Neural cell (in vitro differentiated cells): Measurements from ENCODE around the gene PCDH9. TPM values are rescaled to one million over a fixed set of nuclear protein-coding genes. Genes with fewer than 3 reads are reported as not detected.
A peak's percentile ranks its signal among the peaks of the same experiment; 100 is the strongest.

Experiments
- H2AFZ ChIP-seq: fragments of 200-600, 300-800 bp; sonication (generic), shearing (Covaris generic); 2 replicates; pipeline ENCODE4 v1.6.0; 2014; ENCODE audit warnings: low read depth, mild to moderate bottlenecking, antibody characterized with exemption, low read length, moderate library complexity
- H3F3A ChIP-seq: fragments of 200-600 bp; shearing (Covaris generic); 2 replicates; pipeline ENCODE4 v1.6.1; 2016; ENCODE audit warnings: mild to moderate bottlenecking, moderate library complexity, mixed read lengths, antibody characterized with exemption, low read length; ENCODE audit not compliant: insufficient read depth, poor library complexity, severe bottlenecking
- H3K27ac ChIP-seq: fragments of 200-600, 300-800 bp; sonication (generic), shearing (Covaris generic); 2 replicates; pipeline ENCODE4 v1.5.1; 2014; ENCODE audit warnings: mild to moderate bottlenecking, low read length, moderate library complexity
- H3K27me3 ChIP-seq: fragments of 300-800, 200-600 bp; sonication (generic), shearing (Covaris generic); 2 replicates; pipeline ENCODE4 v1.6.0; 2014; ENCODE audit warnings: mild to moderate bottlenecking, low read depth, low read length, moderate library complexity; ENCODE audit not compliant: insufficient read depth
- H3K36me3 ChIP-seq: fragments of 300-800, 200-600 bp; sonication (generic), shearing (Covaris generic); 2 replicates; pipeline ENCODE4 v1.5.1; 2014; ENCODE audit warnings: mild to moderate bottlenecking, antibody characterized with exemption, low read length, moderate library complexity; ENCODE audit not compliant: insufficient read depth
- H3K4me2 ChIP-seq: fragments of 300-800, 200-600 bp; sonication (generic), shearing (Covaris generic); 2 replicates; pipeline ENCODE4 v1.6.0; 2014; ENCODE audit warnings: mild to moderate bottlenecking, low read length
- H3K4me3 ChIP-seq: fragments of 300-800, 200-600 bp; sonication (generic), shearing (Covaris generic); 2 replicates; pipeline ENCODE4 v1.5.1; 2014; ENCODE audit warnings: mild to moderate bottlenecking, low read length, moderate library complexity
- H3K79me2 ChIP-seq: fragments of 200-600 bp; shearing (Covaris generic); replicated peaks from 2 replicates; pipeline ENCODE4 v1.6.0; 2014; ENCODE audit warnings: mild to moderate bottlenecking, low read length, moderate library complexity; ENCODE audit not compliant: insufficient read depth
- H3K9ac ChIP-seq: fragments of 300-800, 200-600 bp; sonication (generic), shearing (Covaris generic); 2 replicates; pipeline ENCODE4 v1.6.1; 2016; ENCODE audit warnings: mild to moderate bottlenecking, low read length, mixed read lengths
- H3K9me2 ChIP-seq: fragments of 200-600 bp; shearing (Covaris generic); 2 replicates; pipeline ENCODE4 v1.6.1; 2016; ENCODE audit warnings: mild to moderate bottlenecking, low read length, mixed read lengths; ENCODE audit not compliant: insufficient read depth
- H3K9me3 ChIP-seq: fragments of 200-600, 300-800 bp; sonication (generic), shearing (Covaris generic); 2 replicates; pipeline ENCODE4 v1.6.1; 2016; ENCODE audit warnings: mild to moderate bottlenecking, mixed run types, low read length, moderate library complexity, mixed read lengths
- H4K20me1 ChIP-seq: fragments of 200-600 bp; shearing (Covaris generic); 2 replicates; pipeline ENCODE4 v1.6.1; 2016; ENCODE audit warnings: mild to moderate bottlenecking, mixed run types; ENCODE audit not compliant: insufficient read depth
- EP300 ChIP-seq: fragments of 450-650 bp; conservative IDR thresholded peaks from 2 replicates; pipeline ENCODE4 v1.6.1; 2014; ENCODE audit warnings: antibody characterized with exemption, mild to moderate bottlenecking, moderate library complexity; ENCODE audit not compliant: poor library complexity, severe bottlenecking
- EZH2 ChIP-seq: fragments of 200-600, 300-800 bp; shearing (Covaris generic), sonication (generic); IDR thresholded peaks from 2 replicates; pipeline ENCODE4 v1.6.1; 2014; ENCODE audit warnings: antibody characterized with exemption, low read length, borderline replicate concordance, mild to moderate bottlenecking; ENCODE audit not compliant: insufficient read depth, poor library complexity, severe bottlenecking
- MXI1 ChIP-seq: fragments of 450-650 bp; conservative IDR thresholded peaks from 2 replicates; pipeline ENCODE4 v1.6.1; 2014; ENCODE audit warnings: antibody characterized with exemption, mild to moderate bottlenecking; ENCODE audit not compliant: poor library complexity, severe bottlenecking
- POLR2AphosphoS5 ChIP-seq: IDR thresholded peaks from 2 replicates; pipeline ENCODE4 v1.6.1; 2012
- RAD21 ChIP-seq: fragments of 450-650 bp; conservative IDR thresholded peaks from 2 replicates; pipeline ENCODE4 v1.6.1; 2014; ENCODE audit warnings: antibody characterized with exemption, mild to moderate bottlenecking, moderate library complexity
- SMC3 ChIP-seq: fragments of 450-650 bp; conservative IDR thresholded peaks from 2 replicates; pipeline ENCODE4 v1.6.1; 2014; ENCODE audit warnings: antibody characterized with exemption, mild to moderate bottlenecking, moderate library complexity; ENCODE audit not compliant: poor library complexity
- TAF1 ChIP-seq: IDR thresholded peaks from 2 replicates; pipeline ENCODE4 v1.6.1; 2012; ENCODE audit warnings: low read depth
- polyA plus RNA-seq: library from polyadenylated mRNA; depleted of rRNA; stranded (reverse); fragments of >200 nt; gene quantifications from 2 replicates; pipeline ENCODE4 v1.2.3, GENCODE V29; 2014
- TF ChIP-seq, protein P1 (sequence below): fragments of 450-650 bp; IDR thresholded peaks from 2 replicates; pipeline ENCODE4 v1.5.1; 2014; ENCODE audit warnings: antibody characterized with exemption, mild to moderate bottlenecking, moderate library complexity; ENCODE audit not compliant: poor library complexity, severe bottlenecking
- TF ChIP-seq, protein P2 (sequence below): IDR thresholded peaks from 2 replicates; pipeline ENCODE4 v1.6.1; 2012; ENCODE audit warnings: borderline replicate concordance

Gene PCDH9
- polyA plus RNA-seq, 1 donor from 2014 or later: 4.6 TPM

DNA sequence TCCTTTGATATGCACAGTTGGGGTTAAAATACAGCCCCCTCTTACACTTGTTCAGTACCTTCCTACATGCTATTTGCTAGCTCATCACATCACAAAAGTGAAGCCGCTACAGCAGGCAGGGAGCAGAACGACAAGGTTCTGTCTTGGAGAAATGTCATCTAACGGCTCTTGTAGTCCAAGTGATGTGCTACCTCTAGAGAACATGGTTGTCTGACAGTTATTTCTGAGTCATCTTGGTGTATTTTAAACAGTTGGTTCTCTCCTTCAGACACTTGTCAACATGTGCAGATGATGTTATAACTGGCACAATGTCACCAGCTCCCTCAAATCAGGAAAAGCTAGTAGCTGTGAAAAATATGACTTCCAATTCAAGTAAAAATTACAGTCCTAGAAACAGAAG is 865.0 kb downstream of the PCDH9 start:
- H3K27ac ChIP-seq: peak overlapping the region; percentile 53
- no peaks in the 10 kb centered on the region for H4K20me1 ChIP-seq
- no peaks in the 10 kb centered on the region for H3K9me2 ChIP-seq
- no peak overlapping the region for H3K9ac ChIP-seq
- H3K4me2 ChIP-seq: no peak overlapping the region
- TF ChIP-seq, protein P1, sequence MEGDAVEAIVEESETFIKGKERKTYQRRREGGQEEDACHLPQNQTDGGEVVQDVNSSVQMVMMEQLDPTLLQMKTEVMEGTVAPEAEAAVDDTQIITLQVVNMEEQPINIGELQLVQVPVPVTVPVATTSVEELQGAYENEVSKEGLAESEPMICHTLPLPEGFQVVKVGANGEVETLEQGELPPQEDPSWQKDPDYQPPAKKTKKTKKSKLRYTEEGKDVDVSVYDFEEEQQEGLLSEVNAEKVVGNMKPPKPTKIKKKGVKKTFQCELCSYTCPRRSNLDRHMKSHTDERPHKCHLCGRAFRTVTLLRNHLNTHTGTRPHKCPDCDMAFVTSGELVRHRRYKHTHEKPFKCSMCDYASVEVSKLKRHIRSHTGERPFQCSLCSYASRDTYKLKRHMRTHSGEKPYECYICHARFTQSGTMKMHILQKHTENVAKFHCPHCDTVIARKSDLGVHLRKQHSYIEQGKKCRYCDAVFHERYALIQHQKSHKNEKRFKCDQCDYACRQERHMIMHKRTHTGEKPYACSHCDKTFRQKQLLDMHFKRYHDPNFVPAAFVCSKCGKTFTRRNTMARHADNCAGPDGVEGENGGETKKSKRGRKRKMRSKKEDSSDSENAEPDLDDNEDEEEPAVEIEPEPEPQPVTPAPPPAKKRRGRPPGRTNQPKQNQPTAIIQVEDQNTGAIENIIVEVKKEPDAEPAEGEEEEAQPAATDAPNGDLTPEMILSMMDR: no peak
- TF ChIP-seq POLR2AphosphoS5 (peak; percentile 53), EZH2 (no peak), EP300 (peak; percentile 94), RAD21 (no peak), MXI1 (no peak), SMC3 (peak; percentile 33), TAF1 (no peak)
- TF ChIP-seq, protein P2, sequence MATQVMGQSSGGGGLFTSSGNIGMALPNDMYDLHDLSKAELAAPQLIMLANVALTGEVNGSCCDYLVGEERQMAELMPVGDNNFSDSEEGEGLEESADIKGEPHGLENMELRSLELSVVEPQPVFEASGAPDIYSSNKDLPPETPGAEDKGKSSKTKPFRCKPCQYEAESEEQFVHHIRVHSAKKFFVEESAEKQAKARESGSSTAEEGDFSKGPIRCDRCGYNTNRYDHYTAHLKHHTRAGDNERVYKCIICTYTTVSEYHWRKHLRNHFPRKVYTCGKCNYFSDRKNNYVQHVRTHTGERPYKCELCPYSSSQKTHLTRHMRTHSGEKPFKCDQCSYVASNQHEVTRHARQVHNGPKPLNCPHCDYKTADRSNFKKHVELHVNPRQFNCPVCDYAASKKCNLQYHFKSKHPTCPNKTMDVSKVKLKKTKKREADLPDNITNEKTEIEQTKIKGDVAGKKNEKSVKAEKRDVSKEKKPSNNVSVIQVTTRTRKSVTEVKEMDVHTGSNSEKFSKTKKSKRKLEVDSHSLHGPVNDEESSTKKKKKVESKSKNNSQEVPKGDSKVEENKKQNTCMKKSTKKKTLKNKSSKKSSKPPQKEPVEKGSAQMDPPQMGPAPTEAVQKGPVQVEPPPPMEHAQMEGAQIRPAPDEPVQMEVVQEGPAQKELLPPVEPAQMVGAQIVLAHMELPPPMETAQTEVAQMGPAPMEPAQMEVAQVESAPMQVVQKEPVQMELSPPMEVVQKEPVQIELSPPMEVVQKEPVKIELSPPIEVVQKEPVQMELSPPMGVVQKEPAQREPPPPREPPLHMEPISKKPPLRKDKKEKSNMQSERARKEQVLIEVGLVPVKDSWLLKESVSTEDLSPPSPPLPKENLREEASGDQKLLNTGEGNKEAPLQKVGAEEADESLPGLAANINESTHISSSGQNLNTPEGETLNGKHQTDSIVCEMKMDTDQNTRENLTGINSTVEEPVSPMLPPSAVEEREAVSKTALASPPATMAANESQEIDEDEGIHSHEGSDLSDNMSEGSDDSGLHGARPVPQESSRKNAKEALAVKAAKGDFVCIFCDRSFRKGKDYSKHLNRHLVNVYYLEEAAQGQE: no peak
- H3F3A ChIP-seq: no peaks in the 10 kb centered on the region
- H3K79me2 ChIP-seq: no peaks in the 10 kb centered on the region
- H3K27me3 ChIP-seq: no peaks in the 10 kb centered on the region
- peak overlapping the region; percentile 35 for H3K4me3 ChIP-seq
- no peak overlapping the region for H2AFZ ChIP-seq
- H3K36me3 ChIP-seq: no peaks in the 10 kb centered on the region
- H3K9me3 ChIP-seq: no peaks in the 10 kb centered on the region

DNA sequence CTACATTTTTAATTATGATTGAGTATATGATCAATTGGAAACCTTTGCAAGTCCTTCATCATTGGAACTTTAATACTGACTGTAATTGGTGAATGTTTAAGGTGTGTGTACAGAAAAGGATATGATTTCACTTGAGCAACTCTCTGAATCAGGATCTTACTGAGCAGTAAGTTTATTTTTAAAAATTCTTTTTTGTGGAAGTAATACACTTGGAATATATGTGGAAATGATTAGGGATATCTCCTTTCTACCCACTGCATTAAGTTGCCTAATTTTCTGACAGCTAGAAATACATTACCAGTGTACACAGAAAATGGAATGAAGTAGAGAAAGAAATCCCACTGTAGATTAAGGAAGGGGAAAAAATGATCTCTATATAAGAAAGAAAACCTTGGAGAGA is 865.8 kb downstream of the PCDH9 start:
- Histone ChIP-seq H3K9ac (no peak overlapping the region), H3K79me2 (no peaks in the 10 kb centered on the region), H2AFZ (no peak overlapping the region), H3K9me3 (no peaks in the 10 kb centered on the region), H3F3A (no peaks in the 10 kb centered on the region), H3K9me2 (no peaks in the 10 kb centered on the region), H4K20me1 (no peaks in the 10 kb centered on the region), H3K4me2 (no peak overlapping the region), H3K27ac (peak overlapping the region; percentile 53), H3K4me3 (peak overlapping the region; percentile 35), H3K27me3 (no peaks in the 10 kb centered on the region), H3K36me3 (no peaks in the 10 kb centered on the region)
- TF ChIP-seq SMC3 (no peak), TAF1 (no peak), EP300 (no peak), MXI1 (no peak), EZH2 (no peak)
- TF ChIP-seq, protein P2: no peak
